ENCODE results near the gene FBH1.
"Not testable (repeated sequence)": the region's sequence is repeated elsewhere in the genome, so short reads cannot be mapped to it uniquely, and the experiment has no call there.

GRCh38 chr10:5862981-5863685, 26.9 kb upstream of the FBH1 start:
- not testable (repeated sequence) for TF ChIP-seq NR3C1 (CRISPR knock-in tag; IDR thresholded peaks at IDR 0.05); DPF2 (IDR thresholded peaks at IDR 0.05); KLF10 (CRISPR knock-in tag; IDR thresholded peaks at IDR 0.05)

Data from K562 (cell line).